Prostate gland (tissue), 2 donors: ENCODE measurements around the gene MUC2.

Experiments
- POLR2A ChIP-seq: fragments of 450-650 bp; IDR thresholded peaks from one replicate; pipeline ENCODE4 v1.6.1; 2016; ENCODE audit warnings: antibody characterized with exemption, mild to moderate bottlenecking
- POLR2AphosphoS5 ChIP-seq: sonication (generic); formaldehyde crosslinking; IDR thresholded peaks from one replicate; pipeline ENCODE4 v1.6.1; 2017; ENCODE audit warnings: antibody characterized with exemption
- TF ChIP-seq, protein P1 (sequence below), 4 experiments: fragments of 200-600 bp in 2 of 4; fragments of 450-650 bp in 2 of 4; sonication (generic) in 2 of 4; IDR thresholded peaks; 1 replicate in 3 of 4; 2 replicates in 1 of 4; pipeline ENCODE4 v1.5.1; 2016 to 2019; ENCODE audit warnings: antibody characterized with exemption in 4 of 4, mild to moderate bottlenecking in 2 of 4, moderate library complexity in 2 of 4

DNA sequence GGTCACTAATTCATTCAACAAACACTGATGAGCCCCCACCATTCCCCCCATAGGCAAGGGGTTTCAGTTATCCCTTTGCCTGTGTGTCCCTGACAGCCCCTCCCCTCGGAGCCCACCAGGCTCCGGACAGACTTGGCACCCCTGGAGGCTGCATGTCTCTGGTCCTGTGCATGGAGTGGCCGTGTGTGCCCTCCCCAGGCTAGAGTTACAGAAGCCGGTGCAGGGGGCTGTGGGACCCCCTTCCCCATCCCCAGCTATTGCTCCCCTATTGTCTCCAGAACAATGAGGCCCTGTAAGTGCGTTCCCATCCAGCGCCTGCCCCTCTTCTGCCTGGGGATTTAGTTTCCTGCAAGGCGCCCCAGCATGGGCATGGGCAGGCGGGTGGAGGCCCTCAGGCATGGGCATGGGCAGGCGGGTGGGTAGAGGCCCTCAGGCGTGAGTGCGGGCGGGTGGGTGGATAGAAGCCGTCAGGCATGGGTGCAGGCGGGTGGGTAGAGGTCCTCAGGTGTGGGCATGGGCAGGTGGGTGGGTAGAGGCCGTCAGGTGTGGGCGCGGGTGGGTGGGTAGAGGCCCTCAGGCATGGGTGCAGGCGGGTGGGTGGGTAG is 1.5 kb downstream of the MUC2 start:
- TF ChIP-seq, protein P1, sequence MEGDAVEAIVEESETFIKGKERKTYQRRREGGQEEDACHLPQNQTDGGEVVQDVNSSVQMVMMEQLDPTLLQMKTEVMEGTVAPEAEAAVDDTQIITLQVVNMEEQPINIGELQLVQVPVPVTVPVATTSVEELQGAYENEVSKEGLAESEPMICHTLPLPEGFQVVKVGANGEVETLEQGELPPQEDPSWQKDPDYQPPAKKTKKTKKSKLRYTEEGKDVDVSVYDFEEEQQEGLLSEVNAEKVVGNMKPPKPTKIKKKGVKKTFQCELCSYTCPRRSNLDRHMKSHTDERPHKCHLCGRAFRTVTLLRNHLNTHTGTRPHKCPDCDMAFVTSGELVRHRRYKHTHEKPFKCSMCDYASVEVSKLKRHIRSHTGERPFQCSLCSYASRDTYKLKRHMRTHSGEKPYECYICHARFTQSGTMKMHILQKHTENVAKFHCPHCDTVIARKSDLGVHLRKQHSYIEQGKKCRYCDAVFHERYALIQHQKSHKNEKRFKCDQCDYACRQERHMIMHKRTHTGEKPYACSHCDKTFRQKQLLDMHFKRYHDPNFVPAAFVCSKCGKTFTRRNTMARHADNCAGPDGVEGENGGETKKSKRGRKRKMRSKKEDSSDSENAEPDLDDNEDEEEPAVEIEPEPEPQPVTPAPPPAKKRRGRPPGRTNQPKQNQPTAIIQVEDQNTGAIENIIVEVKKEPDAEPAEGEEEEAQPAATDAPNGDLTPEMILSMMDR (IDR thresholded peaks at IDR 0.05) = no peak
- TF ChIP-seq POLR2AphosphoS5 (no peak), POLR2A (no peak)
